Vagina (tissue), 2 donors: ENCODE results near the gene MYH14. TPM values are rescaled to one million over a fixed set of nuclear protein-coding genes. Genes with fewer than 3 reads are reported as not detected.

Source experiments
- DNase-seq, 2 donors: peaks; one replicate each; pipeline ENCODE4 v3.0.0-alpha.2; 2017; ENCODE audit errors: extremely low spot score in 2 of 2
- H3K27ac ChIP-seq: fragments of 200-600 bp; sonication (generic); one replicate; pipeline ENCODE4 v1.5.1; 2019
- H3K27me3 ChIP-seq: fragments of 200-600 bp; sonication (generic); one replicate; pipeline ENCODE4 v1.5.1; 2019
- H3K36me3 ChIP-seq, 2 donors: fragments of 200-600 bp; sonication (generic); one replicate each; pipeline ENCODE4 v1.5.1; 2017 to 2019
- H3K4me1 ChIP-seq: fragments of 200-600 bp; sonication (generic); one replicate; pipeline ENCODE4 v1.5.1; 2019
- H3K4me3 ChIP-seq, 2 donors: fragments of 200-600 bp; sonication (generic); 1 replicate in 1 of 2; 2 replicates in 1 of 2; pipeline ENCODE4 v1.5.1; 2016 to 2019
- H3K9me3 ChIP-seq: fragments of 200-600 bp; sonication (generic); one replicate; pipeline ENCODE4 v1.5.1; 2019
- POLR2A ChIP-seq, 2 donors: fragments of 450-650 bp; IDR thresholded peaks; one replicate each; pipeline ENCODE4 v1.6.1; 2017; ENCODE audit warnings: antibody characterized with exemption in 2 of 2, mild to moderate bottlenecking in 2 of 2, moderate library complexity in 2 of 2
- POLR2AphosphoS5 ChIP-seq, 2 donors: sonication (generic); formaldehyde crosslinking; IDR thresholded peaks; one replicate each; pipeline ENCODE4 v1.9.0; 2017; ENCODE audit warnings: antibody characterized with exemption in 2 of 2, mild to moderate bottlenecking in 2 of 2, low read depth in 1 of 2; ENCODE audit not compliant: insufficient read depth in 1 of 2
- intact Hi-C: fragments of 100-400 bp; cut with DNase I; formaldehyde crosslinking; loops from one replicate; pipeline ENCODE4 v1.15.1; 2023
- total RNA-seq: library from RNA; depleted of rRNA; stranded (reverse); fragments of >200 nt; gene quantifications from one replicate; pipeline ENCODE4 v1.2.3, GENCODE V29; 2016
- TF ChIP-seq, protein P1 (sequence below), 3 experiments: fragments of 450-650 bp in 2 of 3; fragments of 200-600 bp in 1 of 3; sonication (generic) in 1 of 3; IDR thresholded peaks; one replicate each; pipeline ENCODE4 v1.5.1; 2017 to 2019; ENCODE audit warnings: antibody characterized with exemption in 3 of 3, mild to moderate bottlenecking in 2 of 3, moderate library complexity in 2 of 3

MYH14 gene
- total RNA-seq, 1 donor from 2014 or later = 51.6 TPM

DNA sequence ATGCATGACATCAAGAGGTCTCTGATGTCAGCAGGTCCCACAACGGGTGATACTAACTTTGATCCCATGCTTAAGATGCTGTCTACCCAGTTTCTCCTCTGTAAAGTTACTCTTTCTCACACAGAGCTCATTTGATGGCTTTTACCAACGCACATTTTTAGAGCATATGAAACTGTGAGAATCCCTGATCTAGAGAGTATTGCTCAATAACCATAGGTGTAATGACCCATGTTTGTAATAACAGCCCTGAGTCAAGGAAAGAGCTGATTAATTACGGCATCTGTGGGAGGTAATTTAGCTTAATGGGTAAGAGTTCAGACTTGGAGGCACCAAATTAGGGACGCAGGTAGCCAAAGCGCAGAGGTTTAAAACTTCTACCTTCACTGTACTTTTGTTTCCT lies 22.3 kb upstream of the MYH14 start:
- TF ChIP-seq POLR2AphosphoS5 (IDR thresholded peaks at IDR 0.05; ENCODE audit: insufficient read depth in 1 of 2, low read depth in 1 of 2) (no peak), POLR2A (IDR thresholded peaks at IDR 0.05) (no peak)
- TF ChIP-seq, protein P1, sequence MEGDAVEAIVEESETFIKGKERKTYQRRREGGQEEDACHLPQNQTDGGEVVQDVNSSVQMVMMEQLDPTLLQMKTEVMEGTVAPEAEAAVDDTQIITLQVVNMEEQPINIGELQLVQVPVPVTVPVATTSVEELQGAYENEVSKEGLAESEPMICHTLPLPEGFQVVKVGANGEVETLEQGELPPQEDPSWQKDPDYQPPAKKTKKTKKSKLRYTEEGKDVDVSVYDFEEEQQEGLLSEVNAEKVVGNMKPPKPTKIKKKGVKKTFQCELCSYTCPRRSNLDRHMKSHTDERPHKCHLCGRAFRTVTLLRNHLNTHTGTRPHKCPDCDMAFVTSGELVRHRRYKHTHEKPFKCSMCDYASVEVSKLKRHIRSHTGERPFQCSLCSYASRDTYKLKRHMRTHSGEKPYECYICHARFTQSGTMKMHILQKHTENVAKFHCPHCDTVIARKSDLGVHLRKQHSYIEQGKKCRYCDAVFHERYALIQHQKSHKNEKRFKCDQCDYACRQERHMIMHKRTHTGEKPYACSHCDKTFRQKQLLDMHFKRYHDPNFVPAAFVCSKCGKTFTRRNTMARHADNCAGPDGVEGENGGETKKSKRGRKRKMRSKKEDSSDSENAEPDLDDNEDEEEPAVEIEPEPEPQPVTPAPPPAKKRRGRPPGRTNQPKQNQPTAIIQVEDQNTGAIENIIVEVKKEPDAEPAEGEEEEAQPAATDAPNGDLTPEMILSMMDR (IDR thresholded peaks at IDR 0.05) = no peak
- H3K4me1 ChIP-seq = no peaks in the 10 kb centered on the region
- no peak overlapping the region for H3K4me3 ChIP-seq
- no peaks in the 10 kb centered on the region for H3K36me3 ChIP-seq
- DNase-seq = no peak
- H3K9me3 ChIP-seq = no peaks in the 10 kb centered on the region
- intact Hi-C loops = no loop called here
- no peaks in the 10 kb centered on the region for H3K27me3 ChIP-seq
- H3K27ac ChIP-seq = no peak overlapping the region

DNA sequence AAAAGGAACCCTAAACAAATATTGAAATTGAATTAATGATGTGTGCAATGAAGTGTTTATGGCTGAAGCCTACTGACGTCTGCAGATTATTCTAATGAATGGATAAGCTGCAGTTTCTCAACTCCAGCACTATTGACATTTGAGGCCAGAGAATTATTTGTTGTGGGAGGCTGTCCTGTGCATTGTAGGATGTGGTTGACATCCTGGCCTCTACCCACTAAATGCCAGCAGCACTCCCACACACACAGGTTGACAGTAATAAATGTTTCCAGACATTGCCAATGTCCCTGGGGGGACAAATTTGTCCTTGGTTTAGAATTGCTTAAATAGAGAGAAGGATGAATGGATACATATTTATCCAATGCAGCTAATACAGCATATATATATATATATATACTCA lies 19.2 kb upstream of the MYH14 start:
- TF ChIP-seq, protein P1 (IDR thresholded peaks at IDR 0.05) = no peak
- TF ChIP-seq POLR2AphosphoS5 (IDR thresholded peaks at IDR 0.05; ENCODE audit: insufficient read depth in 1 of 2, low read depth in 1 of 2) = no peak
- TF ChIP-seq POLR2A (IDR thresholded peaks at IDR 0.05) = no peak
- Histone ChIP-seq H3K4me1 (no peaks in the 10 kb centered on the region), H3K36me3 (no peaks in the 10 kb centered on the region), H3K4me3 (no peak overlapping the region), H3K27me3 (no peaks in the 10 kb centered on the region), H3K9me3 (no peaks in the 10 kb centered on the region), H3K27ac (no peak overlapping the region)
- intact Hi-C loops = no loop called here
- DNase-seq = no peak

DNA sequence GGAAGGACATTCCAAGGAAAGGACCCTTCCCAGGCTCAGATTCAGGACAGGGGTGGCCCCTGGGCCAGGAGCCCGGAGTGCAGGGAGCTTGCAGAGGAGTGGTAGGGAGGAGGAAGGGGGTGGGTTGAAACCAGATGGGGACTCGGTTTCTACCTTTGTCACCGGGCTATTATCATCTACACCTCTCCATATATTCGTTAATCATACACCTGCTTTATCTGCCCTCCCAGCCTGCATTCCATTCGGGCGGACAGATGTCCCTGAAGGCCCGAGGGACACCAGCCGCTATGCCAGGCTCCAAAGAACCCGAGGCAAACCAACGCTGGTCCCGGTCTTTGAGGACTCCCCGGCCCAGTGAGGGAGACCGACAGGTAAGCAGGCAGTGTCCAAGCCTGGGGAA lies 15.5 kb upstream of the MYH14 start:
- intact Hi-C loops = no loop called here
- H3K4me3 ChIP-seq = no peak overlapping the region
- H3K36me3 ChIP-seq = no peaks in the 10 kb centered on the region
- H3K9me3 ChIP-seq = no peaks in the 10 kb centered on the region
- H3K4me1 ChIP-seq = no peaks in the 10 kb centered on the region
- no peaks in the 10 kb centered on the region for H3K27me3 ChIP-seq
- no peak overlapping the region for H3K27ac ChIP-seq
- TF ChIP-seq, protein P1 (IDR thresholded peaks at IDR 0.05) = no peak
- TF ChIP-seq POLR2A (IDR thresholded peaks at IDR 0.05) (no peak), POLR2AphosphoS5 (IDR thresholded peaks at IDR 0.05; ENCODE audit: insufficient read depth in 1 of 2, low read depth in 1 of 2) (no peak)
- DNase-seq = no peak

DNA sequence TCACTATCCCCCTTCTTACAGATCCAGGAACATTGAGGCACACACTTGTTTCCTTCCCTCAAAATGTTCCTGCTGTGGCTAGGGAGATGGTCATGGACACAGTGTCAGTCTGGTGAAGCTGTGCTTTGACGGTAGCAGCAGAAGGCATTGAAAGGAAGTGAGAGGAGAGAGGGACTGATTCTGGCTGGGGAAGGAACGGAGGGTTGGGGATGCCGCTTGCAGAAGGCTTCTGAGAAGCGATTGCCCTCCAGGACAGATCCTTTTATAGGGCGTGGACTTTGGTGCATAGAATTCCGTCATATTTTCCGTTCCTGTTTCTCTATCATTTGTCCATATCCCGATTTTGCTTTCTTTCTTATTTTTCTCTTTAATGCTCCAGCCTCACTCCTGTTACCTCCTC lies 14.1 kb upstream of the MYH14 start:
- Histone ChIP-seq H3K27me3 (no peaks in the 10 kb centered on the region), H3K4me3 (no peak overlapping the region), H3K9me3 (no peaks in the 10 kb centered on the region), H3K27ac (no peak overlapping the region), H3K36me3 (no peaks in the 10 kb centered on the region), H3K4me1 (no peaks in the 10 kb centered on the region)
- no peak for DNase-seq
- TF ChIP-seq POLR2AphosphoS5 (IDR thresholded peaks at IDR 0.05; ENCODE audit: insufficient read depth in 1 of 2, low read depth in 1 of 2) (no peak), POLR2A (IDR thresholded peaks at IDR 0.05) (no peak)
- TF ChIP-seq, protein P1 (IDR thresholded peaks at IDR 0.05) = no peak
- intact Hi-C loops = no loop called here

DNA sequence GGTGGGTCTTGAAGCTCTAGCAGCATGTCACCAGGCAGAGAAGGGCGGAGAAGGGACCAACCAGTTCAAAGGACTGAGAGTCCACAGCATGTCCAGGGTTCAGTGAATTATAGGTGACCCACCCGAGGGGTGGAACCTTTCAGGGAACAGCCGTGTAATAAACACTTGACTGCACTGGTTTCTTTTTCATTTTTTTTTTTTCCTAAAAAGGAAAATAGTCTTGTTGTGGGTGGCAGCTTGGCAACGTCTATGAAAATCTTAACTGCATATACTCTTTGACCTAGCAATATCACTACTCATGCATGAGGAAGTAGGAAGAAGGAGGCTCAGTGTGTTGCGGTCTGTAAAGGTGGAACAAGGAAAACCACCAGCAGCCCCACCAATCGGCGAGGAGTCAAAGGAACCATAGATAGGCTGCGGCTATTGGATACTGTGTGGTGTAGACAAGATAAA lies 13.0 kb upstream of the MYH14 start:
- H3K4me1 ChIP-seq = no peaks in the 10 kb centered on the region
- intact Hi-C loops = no loop called here
- H3K9me3 ChIP-seq = no peaks in the 10 kb centered on the region
- TF ChIP-seq POLR2A (IDR thresholded peaks at IDR 0.05) (no peak), POLR2AphosphoS5 (IDR thresholded peaks at IDR 0.05; ENCODE audit: insufficient read depth in 1 of 2, low read depth in 1 of 2) (no peak)
- TF ChIP-seq, protein P1 (IDR thresholded peaks at IDR 0.05) = no peak
- no peak overlapping the region for H3K27ac ChIP-seq
- no peak for DNase-seq
- H3K36me3 ChIP-seq = no peaks in the 10 kb centered on the region
- H3K4me3 ChIP-seq = no peak overlapping the region
- no peaks in the 10 kb centered on the region for H3K27me3 ChIP-seq
